RPMI8226 (cell line): Measurements from ENCODE around the gene GLYATL1.
A peak's percentile ranks its signal among the peaks of the same experiment; 100 is the strongest.

Experiments used
- DNase-seq: peaks from one replicate; pipeline ENCODE4 v3.0.0-alpha.2; 2015

GLYATL1 gene

GRCh38 chr11:58927393-58928106, 11.7 kb upstream of the GLYATL1 start:
- DNase-seq: peak; percentile 41

- DNase-seq: no peak
Observed at GRCh38 chr11:58928107-58928499, 11.2 kb upstream of the GLYATL1 start.

- no peak for DNase-seq
Observed at GRCh38 chr11:58928691-58929090, 10.6 kb upstream of the GLYATL1 start.

- no peak for DNase-seq
Observed at GRCh38 chr11:58930926-58931325, 8.4 kb upstream of the GLYATL1 start.

GRCh38 chr11:58933661-58934060, 5.6 kb upstream of the GLYATL1 start:
- DNase-seq: no peak

- no peak for DNase-seq
Observed at GRCh38 chr11:58934945-58935513, 4.3 kb upstream of the GLYATL1 start.

- DNase-seq: no peak
Observed at GRCh38 chr11:58938398-58938797, 890 bp upstream of the GLYATL1 start.

- no peak for DNase-seq
Observed at GRCh38 chr11:58940028-58940427, 740 bp downstream of the GLYATL1 start.

GRCh38 chr11:58941838-58942237, 2.5 kb downstream of the GLYATL1 start:
- no peak for DNase-seq

- no peak for DNase-seq
Observed at GRCh38 chr11:58945663-58946062, 6.4 kb downstream of the GLYATL1 start.

GRCh38 chr11:58949184-58949583, 9.9 kb downstream of the GLYATL1 start:
- no peak for DNase-seq

GRCh38 chr11:58957922-58958321, 18.6 kb downstream of the GLYATL1 start:
- DNase-seq: no peak

GRCh38 chr11:58958500-58958899, 19.2 kb downstream of the GLYATL1 start:
- peak; percentile 29 for DNase-seq

GRCh38 chr11:58963551-58964104, 24.3 kb downstream of the GLYATL1 start:
- DNase-seq: no peak

GRCh38 chr11:58965246-58965985, 26.1 kb downstream of the GLYATL1 start:
- no peak for DNase-seq

- no peak for DNase-seq
Observed at GRCh38 chr11:58968251-58968711, 29.0 kb downstream of the GLYATL1 start.

GRCh38 chr11:58977470-58977869, 38.2 kb downstream of the GLYATL1 start:
- DNase-seq: no peak

GRCh38 chr11:58979222-58979621, 39.9 kb downstream of the GLYATL1 start:
- no peak for DNase-seq

- DNase-seq: no peak
Observed at GRCh38 chr11:58980159-58980843, 41.0 kb downstream of the GLYATL1 start.

GRCh38 chr11:58992489-58992888, 53.2 kb downstream of the GLYATL1 start:
- DNase-seq: no peak

GRCh38 chr11:58994171-58994570, 54.9 kb downstream of the GLYATL1 start:
- DNase-seq: no peak

GRCh38 chr11:58998480-58999290, 59.4 kb downstream of the GLYATL1 start:
- DNase-seq: no peak
